HuH-7 (cell line): ENCODE data around the gene MAP2K1.
A peak's percentile ranks its signal among the peaks of the same experiment; 100 is the strongest.
"Not testable (repeated sequence)": the region's sequence is repeated elsewhere in the genome, so short reads cannot be mapped to it uniquely, and the experiment has no call there.

Experiments used
- DNase-seq: peaks from one replicate; pipeline ENCODE4 v3.0.0; 2011; ENCODE audit warnings: low spot score

Gene MAP2K1

GRCh38 chr15:66386204-66387123 is at the start of gene MAP2K1:
TSS of gene MAP2K1 (plus strand) at chr15:66386912. CDS start at chr15:66387348, 436 bp downstream.
- peak; percentile 99 for DNase-seq

GRCh38 chr15:66348530-66348929 is 38.2 kb upstream of the MAP2K1 start:
- DNase-seq: not testable (repeated sequence)

DNA sequence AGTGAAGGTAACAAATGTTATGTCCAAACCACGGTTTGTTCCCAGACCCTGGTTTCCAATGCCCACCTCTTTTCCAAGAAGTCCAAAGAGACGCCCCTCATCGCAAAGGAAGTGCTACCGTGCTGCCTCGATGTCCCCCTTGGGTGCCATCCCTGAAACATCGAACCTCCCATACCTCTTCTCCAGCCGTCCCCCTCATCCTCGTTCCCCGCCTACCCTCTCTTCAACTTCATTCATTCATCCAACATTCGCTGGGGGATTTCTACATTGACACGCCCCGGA is 30.7 kb upstream of the MAP2K1 start:
- DNase-seq: no peak

- DNase-seq: peak; percentile 92
Observed at GRCh38 chr15:66356359-66357236, 30.1 kb upstream of the MAP2K1 start, which contains the start of gene TIPIN. TSS of gene TIPIN (minus strand) at chr15:66356685. CDS start at chr15:66352947, 3,738 bp downstream.

DNA sequence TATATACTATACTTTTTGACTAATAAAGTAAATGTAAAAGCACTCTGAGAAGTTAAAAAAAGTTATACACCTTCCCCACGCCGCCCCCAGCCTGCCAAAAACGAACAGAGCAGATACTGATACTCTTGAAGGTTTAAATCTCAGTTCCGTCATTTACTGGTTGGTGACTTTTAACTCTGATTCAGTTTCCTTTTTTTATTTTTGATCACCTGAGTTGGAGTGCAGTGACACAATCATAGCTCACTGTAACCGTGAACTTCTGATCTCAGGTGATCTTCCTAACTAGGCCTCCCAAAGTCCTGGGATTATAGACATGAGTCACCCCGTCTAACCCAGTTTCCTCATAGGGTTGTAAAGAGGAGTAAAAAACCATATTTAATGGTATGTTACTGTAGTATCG is 27.0 kb upstream of the MAP2K1 start:
- no peak for DNase-seq

DNA sequence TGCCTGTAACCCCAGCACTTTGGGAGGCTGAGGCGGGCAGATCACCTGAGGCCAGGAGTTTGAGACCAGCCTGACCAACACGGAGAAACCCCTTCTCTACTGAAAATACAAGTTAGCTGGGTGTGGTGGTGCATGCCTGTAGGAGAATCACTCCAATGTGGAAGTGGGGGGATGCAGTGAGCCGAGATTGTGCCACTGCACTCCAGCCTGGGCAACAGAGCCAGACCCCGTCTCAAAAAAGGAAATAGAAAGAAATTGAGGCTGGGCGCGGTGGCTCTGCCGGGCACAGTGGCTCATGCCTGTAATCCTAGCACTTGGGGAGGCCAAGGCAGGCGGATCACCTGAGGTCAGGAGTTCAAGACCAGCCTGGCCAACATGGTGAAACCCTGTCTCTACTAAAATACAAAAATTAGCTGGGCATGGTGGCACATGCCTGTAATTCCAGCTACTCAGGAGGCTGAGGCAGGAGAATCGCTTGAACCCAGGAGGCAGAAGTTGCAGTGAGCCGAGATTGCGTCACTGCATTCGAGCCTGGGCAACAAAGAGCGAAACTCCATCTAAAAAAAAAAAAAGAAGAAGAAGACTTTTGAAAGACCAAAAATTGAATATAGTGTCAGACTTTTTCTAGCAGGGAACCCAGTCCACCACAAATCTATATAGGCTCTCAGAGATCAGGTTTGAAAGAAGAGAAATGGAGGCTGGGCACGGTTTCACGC is 24.8 kb upstream of the MAP2K1 start:
- DNase-seq: not testable (repeated sequence)

- DNase-seq: no peak
Observed at GRCh38 chr15:66362776-66363175, 23.9 kb upstream of the MAP2K1 start.

DNA sequence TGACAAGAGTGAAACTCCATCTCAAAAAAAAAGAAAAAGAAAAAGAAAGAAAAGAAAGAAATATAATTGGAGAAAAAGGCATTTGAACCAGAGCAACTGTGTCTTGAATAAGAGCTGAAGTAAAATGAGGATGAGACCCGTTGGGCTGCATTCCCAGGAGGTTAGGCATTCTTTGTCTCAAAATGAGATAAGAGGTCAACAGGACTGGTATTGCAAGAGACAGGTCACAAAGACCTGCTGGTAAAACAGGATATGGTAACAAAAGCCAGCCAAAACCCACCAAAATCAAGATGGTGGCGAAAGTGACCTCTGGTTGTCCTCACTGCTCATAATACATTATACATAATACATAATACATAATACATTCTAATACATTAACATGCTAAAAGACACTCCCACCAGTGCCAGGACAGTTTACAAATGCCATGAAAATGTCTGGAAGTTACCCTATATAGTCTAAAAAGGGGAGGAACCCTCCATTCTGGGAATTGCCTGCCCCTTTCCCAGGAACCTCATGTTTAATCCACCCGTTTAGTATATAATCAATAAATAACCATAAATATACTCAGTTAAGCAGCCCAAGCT is 21.7 kb upstream of the MAP2K1 start:
- DNase-seq: no peak

DNA sequence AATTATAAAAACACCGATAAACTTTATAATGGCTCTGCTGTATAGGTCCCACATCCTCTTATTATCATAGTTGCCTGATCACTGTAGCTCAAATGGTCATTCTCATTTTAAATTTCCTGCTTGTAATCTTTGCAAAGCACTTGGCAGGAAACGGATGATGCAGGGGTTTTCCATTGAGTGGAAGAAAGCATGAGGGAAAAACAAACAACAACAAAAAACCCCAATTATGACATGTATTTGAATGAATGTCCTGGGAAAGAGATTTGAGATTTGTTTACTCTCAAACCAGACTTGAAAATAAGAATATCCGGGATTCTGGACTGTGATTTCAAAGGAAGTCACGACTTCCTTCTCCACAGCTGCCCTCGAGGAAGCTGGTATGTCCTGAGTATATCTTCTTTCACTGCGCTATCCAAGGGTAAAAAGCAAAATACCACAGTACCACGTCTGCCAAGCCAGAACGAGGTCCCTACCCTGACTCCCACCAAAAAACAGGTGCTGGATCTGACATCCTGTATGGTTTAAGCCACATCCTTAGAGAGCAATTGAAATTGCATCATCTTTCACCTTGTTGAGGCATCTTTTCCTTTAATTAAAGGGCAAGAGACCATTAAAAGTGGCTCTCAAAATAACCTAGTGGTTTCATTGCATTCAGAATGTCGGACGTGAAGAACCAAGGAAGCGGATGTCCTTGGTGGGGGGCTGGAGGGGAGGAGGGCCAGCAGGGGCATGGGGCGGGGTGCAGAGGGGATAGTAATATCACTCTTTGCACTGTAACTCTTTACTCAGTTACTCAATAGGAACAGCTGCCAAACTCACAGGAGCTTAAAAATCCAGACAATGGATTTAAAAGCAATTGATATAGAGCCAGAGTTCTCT is 16.7 kb upstream of the MAP2K1 start:
- no peak for DNase-seq

DNA sequence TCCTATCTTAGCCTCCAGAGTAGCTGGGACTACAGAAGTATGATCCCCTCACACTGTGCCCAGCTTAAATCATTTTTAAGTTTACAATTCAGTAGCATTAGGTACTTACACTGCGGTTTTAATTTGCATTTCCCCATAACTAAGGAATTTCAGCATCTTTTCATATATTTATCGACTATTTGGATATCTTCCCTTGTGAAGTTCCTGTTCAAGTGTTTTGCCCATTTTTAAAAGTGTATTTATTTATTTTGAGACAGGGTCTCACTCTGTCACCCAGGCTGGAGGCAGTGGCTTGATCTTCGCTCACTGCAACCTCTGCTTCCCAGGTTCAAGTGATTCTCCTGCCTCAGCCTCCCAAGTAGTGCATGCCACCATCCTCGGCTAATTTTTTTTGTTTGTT is 12.5 kb upstream of the MAP2K1 start:
- DNase-seq: no peak

DNA sequence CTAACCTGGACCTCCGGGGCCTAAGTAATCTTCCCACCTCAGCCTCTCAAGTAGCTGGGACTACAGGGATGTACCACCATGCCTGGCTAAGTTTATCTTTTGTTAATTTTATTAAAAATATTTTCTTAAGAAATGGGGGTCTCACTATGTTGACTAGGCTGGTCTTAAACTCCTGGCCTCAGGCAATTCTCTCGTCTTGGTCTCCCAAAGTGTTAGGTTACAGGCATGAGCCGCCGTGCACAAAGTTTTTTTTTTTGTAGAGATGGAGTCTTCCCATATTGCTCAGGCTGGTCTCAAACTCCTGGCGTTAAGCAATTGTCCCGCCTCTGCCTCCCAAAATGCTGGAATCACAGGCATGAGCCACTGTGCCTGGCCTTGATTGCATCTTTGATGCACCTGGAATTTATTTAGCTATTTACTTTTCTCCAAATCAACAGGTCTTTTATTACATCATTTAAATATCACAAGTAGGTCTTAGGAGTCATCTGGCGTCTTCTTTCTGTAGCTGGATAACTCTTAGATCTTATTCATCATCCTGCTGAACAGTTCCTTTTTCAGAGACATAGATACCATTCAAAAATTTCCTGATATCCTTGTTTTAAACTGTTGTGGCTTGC is 7.8 kb upstream of the MAP2K1 start:
- DNase-seq: no peak

DNA sequence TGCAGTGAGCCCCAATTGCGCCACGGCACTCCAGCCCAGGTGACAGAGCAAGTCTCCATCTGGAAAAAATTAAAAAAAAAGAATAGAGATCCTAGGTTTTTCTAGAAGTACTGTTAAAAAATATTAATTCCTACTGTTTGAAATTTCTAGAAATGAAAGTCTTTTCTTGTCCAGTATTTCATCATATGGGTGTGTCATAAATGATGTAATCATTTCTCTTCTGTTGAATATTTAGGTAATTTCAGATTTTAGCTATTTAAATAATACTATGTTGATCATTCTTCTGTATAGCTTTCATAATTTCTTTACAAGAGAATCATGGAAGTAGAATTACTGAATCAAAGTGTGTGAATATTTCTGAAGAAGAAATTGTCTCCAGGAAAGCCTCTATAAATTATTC is 5.3 kb upstream of the MAP2K1 start:
- not testable (repeated sequence) for DNase-seq

GRCh38 chr15:66387163-66388042 is 691 bp downstream of the MAP2K1 start:
- peak; percentile 82 for DNase-seq

DNA sequence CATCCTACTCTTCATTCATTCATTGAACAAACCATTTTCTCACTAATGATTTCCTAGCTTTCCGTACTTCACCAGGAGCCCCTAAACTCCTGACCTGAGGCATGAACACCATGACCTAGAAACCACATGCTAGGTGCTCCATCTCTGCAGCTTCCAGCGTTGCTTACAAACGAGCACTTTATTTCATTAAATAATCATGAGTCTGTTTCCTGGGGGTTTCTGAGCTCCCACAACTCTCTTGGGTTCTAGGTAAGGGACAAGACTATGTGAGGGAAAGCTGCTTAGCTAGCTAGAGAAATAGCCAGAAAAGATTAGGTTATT is 1.3 kb downstream of the MAP2K1 start:
- no peak for DNase-seq

- no peak for DNase-seq
Observed at GRCh38 chr15:66388576-66388975, 1.9 kb downstream of the MAP2K1 start.

DNA sequence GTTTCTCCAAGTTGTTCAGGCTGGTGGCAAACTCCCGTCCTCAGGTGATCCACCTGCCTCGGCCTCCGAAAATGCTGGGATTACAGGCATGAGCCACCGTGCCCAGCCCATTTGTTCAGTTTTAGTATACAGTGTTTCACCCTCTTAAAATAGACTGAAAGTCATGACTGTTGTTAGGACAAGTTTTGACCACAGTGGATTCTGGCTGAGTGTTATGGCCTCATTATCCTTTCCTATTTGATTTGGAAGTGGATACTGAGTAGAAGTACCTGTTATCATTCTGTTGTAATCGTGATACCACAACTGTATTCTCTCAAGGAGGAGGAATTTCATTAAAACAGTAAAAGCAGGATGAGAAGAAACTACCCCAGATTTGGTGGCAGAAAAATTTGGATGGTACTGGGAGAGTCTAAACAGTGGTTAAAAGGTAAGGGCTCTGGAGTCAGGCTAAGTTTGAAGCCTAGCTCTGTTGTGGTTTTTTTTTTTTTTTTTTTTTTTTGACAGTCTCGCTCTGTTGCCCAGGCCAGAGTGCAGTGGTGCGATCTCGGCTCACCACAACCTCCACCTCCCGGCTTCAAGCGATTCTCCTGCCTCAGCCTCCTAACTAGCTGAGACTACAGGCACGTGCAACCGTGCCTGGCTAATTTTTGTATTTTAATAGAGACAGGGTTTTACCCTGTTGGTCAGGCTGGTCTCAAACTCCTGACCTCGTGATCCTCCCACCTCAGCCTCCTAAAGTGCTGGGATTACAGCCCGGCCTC is 2.6 kb downstream of the MAP2K1 start:
- no peak for DNase-seq

DNA sequence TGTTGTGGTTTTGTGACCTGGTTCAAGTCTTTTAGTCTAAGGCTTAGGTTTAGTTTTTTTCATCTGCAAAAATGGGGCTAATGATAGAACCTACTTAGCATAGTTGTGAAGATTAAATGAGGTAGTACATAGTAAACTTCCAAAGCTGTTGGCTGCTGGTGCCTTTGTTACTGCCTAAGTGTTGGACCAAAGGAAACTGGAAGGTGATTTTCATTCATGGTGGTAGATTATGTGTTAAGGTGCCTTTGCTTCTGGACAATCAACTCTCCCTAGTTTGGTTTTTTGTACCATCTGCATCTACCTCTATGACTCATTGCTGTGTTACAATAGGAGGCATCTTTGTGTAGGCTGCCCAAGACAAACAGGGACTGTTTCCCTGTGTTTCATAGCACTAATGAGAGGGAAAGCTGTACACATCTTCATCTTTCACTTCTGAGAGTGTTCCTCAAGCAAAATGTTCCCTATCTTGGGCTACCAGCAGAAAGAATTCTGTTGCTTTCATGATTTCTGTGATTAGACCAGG is 3.2 kb downstream of the MAP2K1 start:
- DNase-seq: no peak

GRCh38 chr15:66390678-66391077 is 4.0 kb downstream of the MAP2K1 start:
- no peak for DNase-seq

DNA sequence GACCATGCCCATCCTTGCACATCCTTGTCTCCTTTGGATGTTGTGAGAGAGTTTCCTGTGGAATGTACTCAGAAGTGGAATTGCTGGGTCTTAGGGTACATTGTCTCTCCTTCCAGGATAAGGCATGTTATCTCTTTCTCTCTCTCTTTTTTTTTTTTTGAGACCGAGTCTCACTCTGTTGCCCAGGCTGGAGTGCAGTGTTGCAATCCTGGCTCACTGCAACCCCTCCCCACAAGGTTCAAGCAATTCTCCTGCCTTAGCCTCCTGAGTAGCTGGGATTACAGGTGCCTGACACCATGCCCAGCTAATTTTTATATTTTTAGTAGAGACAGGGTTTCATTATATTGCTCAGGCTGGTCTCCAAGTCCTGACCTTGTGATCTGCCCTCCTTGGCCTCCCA is 6.3 kb downstream of the MAP2K1 start:
- not testable (repeated sequence) for DNase-seq
